Stimulated activated CD4-positive, alpha-beta T cell treated with anti-CD3 and anti-CD28 coated beads, TNF-alpha, amount 100 ng/mL, for 1 hour (primary cell): Measurements from ENCODE around the gene NPC1L1.
A peak's percentile ranks its signal among the peaks of the same experiment; 100 is the strongest.
"Not testable (repeated sequence)": the region's sequence is repeated elsewhere in the genome, so short reads cannot be mapped to it uniquely, and the experiment has no call there.

Experiments used
- DNase-seq, 3 donors: peaks; one replicate each; pipeline ENCODE4 v3.0.0-alpha.2; 2020; ENCODE audit warnings: low read depth in 3 of 3, low spot score in 1 of 3

NPC1L1 gene

GRCh38 chr7:44565097-44565794, 24.1 kb upstream of the NPC1L1 start:
- DNase-seq = peak; percentile 23 to 56 (median 33)

- no peak for DNase-seq
Measured at GRCh38 chr7:44564606-44565005, 23.5 kb upstream of the NPC1L1 start.

GRCh38 chr7:44563171-44563679, 22.1 kb upstream of the NPC1L1 start:
- DNase-seq = no peak

GRCh38 chr7:44562622-44562962, 21.5 kb upstream of the NPC1L1 start:
- DNase-seq = not testable (repeated sequence)

GRCh38 chr7:44561962-44562621, 21.0 kb upstream of the NPC1L1 start:
- no peak for DNase-seq

GRCh38 chr7:44561481-44561880, 20.4 kb upstream of the NPC1L1 start:
- no peak for DNase-seq

GRCh38 chr7:44559485-44559884, 18.4 kb upstream of the NPC1L1 start:
- no peak for DNase-seq

- no peak for DNase-seq
Measured at GRCh38 chr7:44557485-44557884, 16.4 kb upstream of the NPC1L1 start.

- DNase-seq = no peak
Measured at GRCh38 chr7:44555350-44555749, 14.2 kb upstream of the NPC1L1 start.

GRCh38 chr7:44552473-44553005, 11.4 kb upstream of the NPC1L1 start:
- DNase-seq = not testable (repeated sequence)

GRCh38 chr7:44549457-44549856, 8.3 kb upstream of the NPC1L1 start:
- DNase-seq = no peak

- no peak for DNase-seq
Measured at GRCh38 chr7:44548893-44549292, 7.8 kb upstream of the NPC1L1 start.

GRCh38 chr7:44547536-44548231, 6.6 kb upstream of the NPC1L1 start:
- no peak for DNase-seq

- DNase-seq = no peak
Measured at GRCh38 chr7:44541876-44542610, 913 bp upstream of the NPC1L1 start.

GRCh38 chr7:44540592-44541027, 520 bp downstream of the NPC1L1 start:
- DNase-seq = no peak

GRCh38 chr7:44539669-44540506, 1.2 kb downstream of the NPC1L1 start:
- DNase-seq = no peak

GRCh38 chr7:44538798-44539668, 2.1 kb downstream of the NPC1L1 start:
- DNase-seq = no peak

GRCh38 chr7:44538093-44538797, 2.9 kb downstream of the NPC1L1 start:
- no peak for DNase-seq

- no peak for DNase-seq
Measured at GRCh38 chr7:44537442-44537841, 3.7 kb downstream of the NPC1L1 start.
